Measurements from ENCODE around the gene LOC101059915.
"Not testable (repeated sequence)": the region's sequence is repeated elsewhere in the genome, so short reads cannot be mapped to it uniquely, and the experiment has no call there.

The LOC101059915 gene

GRCh38 chrX:71660562-71661416 lies 6.6 kb upstream of the LOC101059915 start:
- TF ChIP-seq CTCF (IDR thresholded peaks at IDR 0.05) = no peak
- Histone ChIP-seq H3K36me3 (no peaks in the 10 kb centered on the region), H3K27me3 (no peaks in the 10 kb centered on the region), H3K4me1 (no peaks in the 10 kb centered on the region), H3K4me3 (no peak overlapping the region), H3K9me3 (no peaks in the 10 kb centered on the region), H3K27ac (no peak overlapping the region)
- DNase-seq (ENCODE audit: low spot score) = no peak

- Histone ChIP-seq H3K4me1 (no peaks in the 10 kb centered on the region), H3K27ac (no peak overlapping the region), H3K9me3 (no peaks in the 10 kb centered on the region), H3K27me3 (no peaks in the 10 kb centered on the region), H3K4me3 (no peak overlapping the region), H3K36me3 (no peaks in the 10 kb centered on the region)
- TF ChIP-seq CTCF (IDR thresholded peaks at IDR 0.05) = no peak
- DNase-seq (ENCODE audit: low spot score) = no peak
Measured at GRCh38 chrX:71661919-71662318, 5.4 kb upstream of the LOC101059915 start.

- H3K36me3 ChIP-seq; DNase-seq (ENCODE audit: low spot score); H3K4me3 ChIP-seq; H3K4me1 ChIP-seq; H3K27ac ChIP-seq; H3K27me3 ChIP-seq; H3K9me3 ChIP-seq: not testable (repeated sequence)
Measured at GRCh38 chrX:71662654-71663053, 4.7 kb upstream of the LOC101059915 start.

- H3K36me3 ChIP-seq; DNase-seq (ENCODE audit: low spot score); H3K27me3 ChIP-seq; H3K27ac ChIP-seq; H3K4me3 ChIP-seq; H3K9me3 ChIP-seq; H3K4me1 ChIP-seq: not testable (repeated sequence)
Measured at GRCh38 chrX:71663238-71663637, 4.1 kb upstream of the LOC101059915 start.

GRCh38 chrX:71664202-71664601 lies 3.1 kb upstream of the LOC101059915 start:
- H3K27me3 ChIP-seq; H3K36me3 ChIP-seq; H3K9me3 ChIP-seq; H3K4me3 ChIP-seq; DNase-seq (ENCODE audit: low spot score); H3K27ac ChIP-seq; H3K4me1 ChIP-seq: not testable (repeated sequence)
- TF ChIP-seq CTCF (IDR thresholded peaks at IDR 0.05) = peak in 1 of 2 donors; percentile 33

GRCh38 chrX:71664889-71665491 lies 2.4 kb upstream of the LOC101059915 start:
- no peak for TF ChIP-seq CTCF (IDR thresholded peaks at IDR 0.05)
- no peak overlapping the region for H3K27ac ChIP-seq
- no peaks in the 10 kb centered on the region for H3K36me3 ChIP-seq
- no peak overlapping the region for H3K4me3 ChIP-seq
- DNase-seq (ENCODE audit: low spot score) = no peak
- no peaks in the 10 kb centered on the region for H3K4me1 ChIP-seq
- no peaks in the 10 kb centered on the region for H3K9me3 ChIP-seq
- no peaks in the 10 kb centered on the region for H3K27me3 ChIP-seq
